Keratinocyte (primary cell): Measurements from ENCODE around the gene OR6C2.
"Not testable (repeated sequence)": the region's sequence is repeated elsewhere in the genome, so short reads cannot be mapped to it uniquely, and the experiment has no call there.

Experiments used
- EZH2 ChIP-seq: IDR thresholded peaks from one replicate; pipeline ENCODE4 v1.6.1; 2012; ENCODE audit warnings: inconsistent platforms, mild to moderate bottlenecking, low read length, moderate library complexity
- TF ChIP-seq, protein P1 (sequence below), 3 experiments: IDR thresholded peaks in 1 of 3; conservative IDR thresholded peaks in 1 of 3; optimal IDR thresholded peaks in 1 of 3; 2 replicates in 2 of 3; 3 replicates in 1 of 3; pipeline versions ENCODE3 to v1.5.1; 2011; ENCODE audit warnings: low read length in 3 of 3, mild to moderate bottlenecking in 3 of 3, moderate library complexity in 2 of 3, control low read depth in 1 of 3, inconsistent platforms in 1 of 3; ENCODE audit not compliant: insufficient read depth in 2 of 3; ENCODE audit errors: extremely low read depth in 1 of 3

GRCh38 chr12:55441233-55441632 lies 2.6 kb upstream of the OR6C2 start:
- TF ChIP-seq, protein P1, sequence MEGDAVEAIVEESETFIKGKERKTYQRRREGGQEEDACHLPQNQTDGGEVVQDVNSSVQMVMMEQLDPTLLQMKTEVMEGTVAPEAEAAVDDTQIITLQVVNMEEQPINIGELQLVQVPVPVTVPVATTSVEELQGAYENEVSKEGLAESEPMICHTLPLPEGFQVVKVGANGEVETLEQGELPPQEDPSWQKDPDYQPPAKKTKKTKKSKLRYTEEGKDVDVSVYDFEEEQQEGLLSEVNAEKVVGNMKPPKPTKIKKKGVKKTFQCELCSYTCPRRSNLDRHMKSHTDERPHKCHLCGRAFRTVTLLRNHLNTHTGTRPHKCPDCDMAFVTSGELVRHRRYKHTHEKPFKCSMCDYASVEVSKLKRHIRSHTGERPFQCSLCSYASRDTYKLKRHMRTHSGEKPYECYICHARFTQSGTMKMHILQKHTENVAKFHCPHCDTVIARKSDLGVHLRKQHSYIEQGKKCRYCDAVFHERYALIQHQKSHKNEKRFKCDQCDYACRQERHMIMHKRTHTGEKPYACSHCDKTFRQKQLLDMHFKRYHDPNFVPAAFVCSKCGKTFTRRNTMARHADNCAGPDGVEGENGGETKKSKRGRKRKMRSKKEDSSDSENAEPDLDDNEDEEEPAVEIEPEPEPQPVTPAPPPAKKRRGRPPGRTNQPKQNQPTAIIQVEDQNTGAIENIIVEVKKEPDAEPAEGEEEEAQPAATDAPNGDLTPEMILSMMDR (optimal IDR thresholded peaks at IDR 0.05 in 1 of 3, IDR thresholded peaks at IDR 0.05 in 1 of 3, conservative IDR thresholded peaks at IDR 0.05 in 1 of 3; ENCODE audit: extremely low read depth in 1 of 3, insufficient read depth in 2 of 3, low read length in 3 of 3): not testable (repeated sequence)
- not testable (repeated sequence) for TF ChIP-seq EZH2
